ENCODE measurements around the gene MINK1.
"Not testable (repeated sequence)": the region's sequence is repeated elsewhere in the genome, so short reads cannot be mapped to it uniquely, and the experiment has no call there.

Gene MINK1

DNA sequence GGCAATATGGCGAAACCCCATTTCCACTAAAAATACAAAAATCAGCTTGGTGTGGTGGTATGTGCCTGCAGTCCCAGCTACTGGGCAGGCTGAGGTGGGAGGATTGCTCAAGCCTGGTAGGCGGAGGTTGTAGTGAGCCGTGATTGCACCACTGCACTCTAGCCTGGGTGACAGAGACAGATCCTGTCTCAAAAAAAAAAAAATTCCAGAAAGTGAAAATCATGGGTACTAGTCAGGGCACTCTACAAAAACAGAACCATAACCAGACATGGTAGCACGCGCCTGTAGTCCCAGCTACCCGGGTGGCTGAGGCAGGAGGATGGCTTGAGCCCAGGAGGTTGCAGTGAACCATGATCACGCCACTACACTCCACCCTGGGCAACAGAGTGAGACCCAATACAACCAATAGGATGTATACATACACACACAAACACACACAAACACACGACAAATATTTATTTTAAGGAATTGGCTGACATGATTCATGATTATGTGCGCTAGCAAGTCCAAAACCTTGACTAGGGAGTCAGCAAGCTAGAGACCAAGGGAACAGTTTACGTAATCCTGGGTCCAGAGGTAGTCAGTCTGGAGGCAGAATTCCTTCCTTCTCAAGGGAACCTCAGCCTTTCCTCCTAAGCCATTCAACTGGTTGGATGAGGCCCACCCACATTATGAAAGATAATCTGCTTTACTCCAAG, 87.4 kb downstream of the MINK1 start:
- H3K9me3 ChIP-seq: no peaks in the 10 kb centered on the region
- TF ChIP-seq, protein P1, sequence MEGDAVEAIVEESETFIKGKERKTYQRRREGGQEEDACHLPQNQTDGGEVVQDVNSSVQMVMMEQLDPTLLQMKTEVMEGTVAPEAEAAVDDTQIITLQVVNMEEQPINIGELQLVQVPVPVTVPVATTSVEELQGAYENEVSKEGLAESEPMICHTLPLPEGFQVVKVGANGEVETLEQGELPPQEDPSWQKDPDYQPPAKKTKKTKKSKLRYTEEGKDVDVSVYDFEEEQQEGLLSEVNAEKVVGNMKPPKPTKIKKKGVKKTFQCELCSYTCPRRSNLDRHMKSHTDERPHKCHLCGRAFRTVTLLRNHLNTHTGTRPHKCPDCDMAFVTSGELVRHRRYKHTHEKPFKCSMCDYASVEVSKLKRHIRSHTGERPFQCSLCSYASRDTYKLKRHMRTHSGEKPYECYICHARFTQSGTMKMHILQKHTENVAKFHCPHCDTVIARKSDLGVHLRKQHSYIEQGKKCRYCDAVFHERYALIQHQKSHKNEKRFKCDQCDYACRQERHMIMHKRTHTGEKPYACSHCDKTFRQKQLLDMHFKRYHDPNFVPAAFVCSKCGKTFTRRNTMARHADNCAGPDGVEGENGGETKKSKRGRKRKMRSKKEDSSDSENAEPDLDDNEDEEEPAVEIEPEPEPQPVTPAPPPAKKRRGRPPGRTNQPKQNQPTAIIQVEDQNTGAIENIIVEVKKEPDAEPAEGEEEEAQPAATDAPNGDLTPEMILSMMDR (IDR thresholded peaks at IDR 0.05; ENCODE audit: low read depth, low read length): no peak
- DNase-seq: no peak
- no peaks in the 10 kb centered on the region for H3K36me3 ChIP-seq
- H3K4me3 ChIP-seq (ENCODE audit: low read depth, low read length): no peak overlapping the region
- no peaks in the 10 kb centered on the region for H3K27me3 ChIP-seq
- no peaks in the 10 kb centered on the region for H3K4me1 ChIP-seq

DNA sequence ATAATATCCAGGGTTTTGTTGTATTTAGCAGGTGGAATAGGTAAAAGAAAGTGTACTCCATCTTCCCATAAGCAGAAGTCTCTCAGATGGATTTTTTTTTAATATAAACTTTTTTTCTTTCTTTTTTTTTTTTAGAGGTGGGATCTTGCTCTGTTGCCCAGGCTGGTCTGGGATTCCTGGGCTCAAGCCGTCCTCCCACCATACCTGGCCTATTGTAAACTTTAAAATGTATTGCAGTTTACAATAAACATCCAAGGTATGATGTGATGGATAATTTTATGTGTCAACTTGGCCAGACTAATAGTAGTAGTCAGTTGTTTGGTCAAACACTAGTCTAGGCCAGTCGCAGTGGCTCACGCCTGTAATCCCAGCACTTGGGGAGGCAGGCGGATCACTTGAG, 88.2 kb downstream of the MINK1 start:
- H3K27me3 ChIP-seq: no peaks in the 10 kb centered on the region
- H3K4me1 ChIP-seq: no peaks in the 10 kb centered on the region
- H3K36me3 ChIP-seq: no peaks in the 10 kb centered on the region
- no peaks in the 10 kb centered on the region for H3K9me3 ChIP-seq
- TF ChIP-seq, protein P1 (IDR thresholded peaks at IDR 0.05; ENCODE audit: low read depth, low read length): no peak
- no peak for DNase-seq
- no peak overlapping the region for H3K4me3 ChIP-seq (ENCODE audit: low read depth, low read length)

DNA sequence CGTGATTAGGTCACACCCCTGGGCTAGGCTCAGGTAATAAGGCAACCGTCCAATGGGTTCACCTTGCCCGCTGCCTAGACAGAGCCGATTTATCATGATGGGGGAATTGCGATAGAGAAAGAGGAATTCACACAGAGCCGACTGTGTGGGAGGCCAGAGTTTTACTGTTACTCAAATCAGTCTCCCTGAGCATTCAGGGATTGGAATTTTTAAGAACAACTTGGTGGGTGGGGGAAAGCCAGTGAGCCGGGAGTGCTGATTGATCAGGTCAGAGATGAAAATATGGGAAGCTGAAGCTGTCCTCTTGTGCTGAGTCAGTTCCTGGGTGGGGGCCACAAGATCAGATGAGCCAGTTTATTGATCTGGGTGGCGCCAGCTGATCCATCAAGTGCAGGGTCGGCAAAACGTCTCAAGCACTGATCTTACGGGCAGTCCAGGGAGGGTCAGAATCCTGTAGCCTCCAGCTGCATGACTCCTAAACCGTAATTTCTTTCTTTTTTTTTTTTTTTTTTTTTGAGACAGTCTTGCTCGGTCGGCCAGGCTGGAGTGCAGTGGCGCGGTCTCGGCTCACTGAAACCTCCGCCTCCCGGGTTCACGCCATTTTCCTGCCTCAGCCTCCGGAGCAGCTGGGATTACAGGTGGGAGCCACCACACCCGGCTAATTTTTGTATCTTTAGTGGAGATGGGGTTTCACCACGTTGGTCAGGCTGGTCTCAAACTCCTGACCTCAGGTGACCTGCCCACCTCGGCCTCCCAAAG, 93.6 kb downstream of the MINK1 start:
- not testable (repeated sequence) for DNase-seq; H3K4me1 ChIP-seq; H3K36me3 ChIP-seq; H3K4me3 ChIP-seq (ENCODE audit: low read depth, low read length); H3K9me3 ChIP-seq; H3K27me3 ChIP-seq

DNA sequence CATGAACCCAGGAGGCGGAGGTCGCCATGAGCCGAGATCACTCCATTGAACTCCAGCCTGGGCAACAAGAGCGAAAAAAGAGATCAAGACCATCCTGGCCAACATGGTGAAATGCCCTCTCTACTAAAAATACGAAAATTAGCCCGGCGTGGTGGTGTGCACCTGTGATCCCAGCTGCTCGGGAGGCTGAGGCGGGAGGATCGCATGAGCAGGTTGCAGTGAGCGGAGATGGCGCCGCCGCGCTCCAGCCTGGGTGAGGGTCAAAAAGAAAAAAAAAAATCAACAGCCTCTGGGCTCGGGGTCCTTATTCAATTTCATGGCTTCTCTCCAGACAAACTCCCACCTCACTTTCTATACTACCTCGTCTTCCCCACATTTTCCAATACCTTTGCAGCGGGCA, 95.7 kb downstream of the MINK1 start:
- H3K27me3 ChIP-seq: no peaks in the 10 kb centered on the region

DNA sequence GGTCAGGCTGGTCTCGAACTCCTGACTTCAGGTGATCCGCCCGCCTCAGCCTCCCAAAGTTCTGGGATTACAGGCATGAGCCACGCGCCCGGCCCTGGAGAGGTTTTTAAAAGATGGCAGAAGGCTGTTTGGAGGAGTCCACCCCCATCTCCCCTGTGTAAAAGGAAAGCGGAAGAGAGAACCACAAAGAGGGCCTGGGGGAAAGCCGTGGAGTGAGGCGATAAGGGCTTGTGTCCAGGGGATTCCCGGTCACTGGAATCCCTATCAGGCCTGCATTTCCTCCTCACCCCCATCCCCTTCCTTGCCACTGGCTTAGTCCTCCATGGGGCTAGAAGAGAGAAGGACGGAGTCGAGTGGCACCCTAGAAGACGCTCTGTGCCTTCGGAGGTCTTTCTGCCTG, 98.8 kb downstream of the MINK1 start, which contains the start of gene GP1BA:
GP1BA (plus strand) TSS at position 315 of the 400 bp plus-strand sequence. CDS start 328 bp downstream, outside the sequence.
- TF ChIP-seq, protein P1 (IDR thresholded peaks at IDR 0.05; ENCODE audit: low read depth, low read length): no peak
- no peaks in the 10 kb centered on the region for H3K9me3 ChIP-seq
- no peaks in the 10 kb centered on the region for H3K36me3 ChIP-seq
- no peak within 1 kb of the TSS for H3K4me3 ChIP-seq (ENCODE audit: low read depth, low read length)
- H3K27me3 ChIP-seq: no peaks in the 10 kb centered on the region
- DNase-seq: no peak
- no peaks in the 10 kb centered on the region for H3K4me1 ChIP-seq

More for the DNA sequence above, 95.7 kb downstream of the MINK1 start:
- Histone ChIP-seq H3K36me3 (no peaks in the 10 kb centered on the region), H3K9me3 (no peaks in the 10 kb centered on the region), H3K4me1 (no peaks in the 10 kb centered on the region), H3K4me3 (ENCODE audit: low read depth, low read length) (no peak overlapping the region)
- TF ChIP-seq, protein P1 (IDR thresholded peaks at IDR 0.05; ENCODE audit: low read depth, low read length): no peak
- DNase-seq: no peak

DNA sequence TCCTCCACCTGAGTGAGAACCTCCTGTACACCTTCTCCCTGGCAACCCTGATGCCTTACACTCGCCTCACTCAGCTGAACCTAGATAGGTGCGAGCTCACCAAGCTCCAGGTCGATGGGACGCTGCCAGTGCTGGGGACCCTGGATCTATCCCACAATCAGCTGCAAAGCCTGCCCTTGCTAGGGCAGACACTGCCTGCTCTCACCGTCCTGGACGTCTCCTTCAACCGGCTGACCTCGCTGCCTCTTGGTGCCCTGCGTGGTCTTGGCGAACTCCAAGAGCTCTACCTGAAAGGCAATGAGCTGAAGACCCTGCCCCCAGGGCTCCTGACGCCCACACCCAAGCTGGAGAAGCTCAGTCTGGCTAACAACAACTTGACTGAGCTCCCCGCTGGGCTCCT, 99.6 kb downstream of the MINK1 start:
- Histone ChIP-seq H3K36me3 (no peaks in the 10 kb centered on the region), H3K9me3 (no peaks in the 10 kb centered on the region), H3K4me3 (ENCODE audit: low read depth, low read length) (no peak overlapping the region), H3K4me1 (no peaks in the 10 kb centered on the region), H3K27me3 (no peaks in the 10 kb centered on the region)
- DNase-seq: no peak
- TF ChIP-seq, protein P1 (IDR thresholded peaks at IDR 0.05; ENCODE audit: low read depth, low read length): no peak
